EL (cell line): ENCODE data around the gene ACTBL2.
"Not testable (repeated sequence)": the region's sequence is repeated elsewhere in the genome, so short reads cannot be mapped to it uniquely, and the experiment has no call there.

Experiments
- DNase-seq: peaks from one replicate; pipeline ENCODE4 v3.0.0-alpha.2; 2016

The ACTBL2 gene

DNA sequence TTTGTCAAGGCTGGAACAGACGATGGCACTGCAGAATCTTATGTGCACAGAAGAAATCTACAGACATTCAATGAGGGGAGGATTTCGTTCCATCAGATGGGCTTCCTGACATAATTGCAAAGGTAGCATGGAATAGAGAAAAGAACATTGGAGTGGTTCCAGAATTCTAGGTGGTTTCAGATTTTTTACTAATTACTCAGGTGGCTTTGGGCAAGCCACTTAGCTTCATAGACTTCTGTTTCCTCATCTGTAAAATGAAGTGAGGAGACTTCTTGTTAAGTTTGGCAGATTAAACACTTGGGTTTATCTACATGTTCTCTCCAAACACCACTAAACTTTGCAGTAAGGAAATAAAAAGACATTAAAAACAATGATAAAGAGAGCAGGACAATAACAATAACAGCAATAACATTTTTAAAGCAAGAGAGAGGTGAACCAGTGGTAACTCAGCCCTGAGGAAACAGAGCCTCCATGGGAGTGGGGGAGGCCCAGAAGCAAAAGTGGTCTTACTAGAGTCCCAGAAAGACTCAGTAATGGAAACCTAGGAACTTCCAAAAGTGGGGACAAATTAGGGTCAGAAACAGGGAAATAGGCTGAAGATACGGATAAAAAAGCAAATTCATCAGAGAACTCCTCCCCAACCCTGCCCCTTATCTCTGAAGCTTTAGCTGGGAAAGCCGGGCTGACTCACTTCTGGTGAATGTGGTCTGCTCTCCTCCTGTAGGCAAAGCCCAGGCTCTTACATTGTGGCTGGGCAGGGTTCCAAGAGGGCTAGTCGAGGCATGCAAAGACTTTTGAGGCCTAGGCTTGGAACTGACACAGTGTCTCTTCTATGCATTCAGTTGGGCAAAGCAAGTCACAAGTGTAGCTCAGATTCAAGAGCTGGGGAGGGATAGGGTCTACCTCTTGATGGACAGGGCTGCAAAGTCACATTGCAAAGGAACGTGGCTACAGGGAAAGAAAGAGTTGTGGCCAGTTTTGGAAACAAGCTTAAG lies 11.8 kb upstream of the ACTBL2 start:
- DNase-seq = peak; percentile 98

DNA sequence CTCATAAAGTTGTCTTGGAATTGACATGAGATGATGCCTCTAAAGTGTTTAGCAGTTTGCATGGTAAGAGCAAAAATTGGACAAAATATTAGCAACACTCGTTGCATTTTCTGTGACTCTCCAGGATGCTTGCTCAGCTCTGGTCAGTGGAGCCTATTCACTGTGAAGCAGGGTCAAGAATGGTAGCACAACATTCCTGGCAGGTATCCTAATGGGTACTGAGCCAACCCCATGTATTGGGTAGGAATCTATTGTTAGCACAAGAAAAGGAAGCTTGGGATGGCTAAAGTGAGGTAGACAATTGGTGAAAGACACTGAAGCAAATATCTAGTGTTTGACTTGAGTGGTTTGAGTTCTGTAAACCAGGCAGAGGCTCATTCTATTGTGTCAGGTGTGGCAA lies 10.4 kb upstream of the ACTBL2 start:
- DNase-seq = no peak

DNA sequence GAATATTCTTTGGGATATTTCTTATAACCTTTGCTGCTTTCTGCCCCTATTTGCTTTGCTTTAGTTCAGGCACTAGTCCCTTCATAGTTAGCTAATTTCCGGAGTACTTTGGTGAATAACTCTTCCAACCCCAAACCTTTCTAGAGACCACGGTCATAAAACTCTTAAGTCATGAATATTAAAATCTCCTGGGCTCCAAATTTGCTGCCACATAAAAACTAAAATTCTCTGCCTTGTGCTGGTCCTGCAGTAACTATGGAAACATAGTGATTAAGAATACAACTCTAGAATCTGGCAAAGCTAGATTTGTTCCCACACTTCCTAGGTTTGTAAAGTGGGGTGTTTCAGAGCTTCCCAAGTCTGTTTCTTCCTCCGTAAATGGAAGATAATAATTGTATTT lies 10.0 kb upstream of the ACTBL2 start:
- DNase-seq = no peak

DNA sequence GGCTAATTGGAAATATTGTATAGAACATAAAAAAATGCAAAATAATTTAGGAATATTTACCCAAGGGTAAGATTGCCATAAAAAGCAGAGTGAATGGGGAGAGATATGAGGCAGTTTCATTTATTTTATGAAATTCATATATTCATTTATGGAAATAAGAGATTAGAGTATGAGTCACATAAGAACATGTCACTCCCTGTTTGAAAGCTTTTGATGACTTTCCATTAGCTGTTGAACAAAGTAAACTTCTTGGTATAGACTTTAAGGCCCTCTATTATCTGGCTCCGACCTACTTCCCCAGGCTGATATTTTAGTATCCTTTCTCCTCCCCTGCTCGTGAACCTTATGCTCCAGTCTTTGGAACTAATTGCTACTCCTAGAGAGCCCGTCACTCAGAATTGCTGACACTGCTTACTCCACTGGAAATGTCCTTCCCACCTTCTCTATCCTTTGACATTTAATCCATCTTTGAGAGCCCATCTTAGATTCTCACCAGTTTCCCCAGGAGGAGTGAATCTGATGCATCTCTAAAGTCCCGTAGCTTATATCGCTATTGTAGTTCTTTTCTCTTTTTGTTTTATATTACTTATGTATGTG lies 8.9 kb upstream of the ACTBL2 start:
- DNase-seq = no peak

GRCh38 chr5:57488215-57488955 lies 5.8 kb upstream of the ACTBL2 start:
- DNase-seq = peak; percentile 80

GRCh38 chr5:57486027-57486602 lies 3.5 kb upstream of the ACTBL2 start:
- DNase-seq = no peak

- DNase-seq = no peak
Observed at GRCh38 chr5:57478826-57479225, 3.8 kb downstream of the ACTBL2 start.

DNA sequence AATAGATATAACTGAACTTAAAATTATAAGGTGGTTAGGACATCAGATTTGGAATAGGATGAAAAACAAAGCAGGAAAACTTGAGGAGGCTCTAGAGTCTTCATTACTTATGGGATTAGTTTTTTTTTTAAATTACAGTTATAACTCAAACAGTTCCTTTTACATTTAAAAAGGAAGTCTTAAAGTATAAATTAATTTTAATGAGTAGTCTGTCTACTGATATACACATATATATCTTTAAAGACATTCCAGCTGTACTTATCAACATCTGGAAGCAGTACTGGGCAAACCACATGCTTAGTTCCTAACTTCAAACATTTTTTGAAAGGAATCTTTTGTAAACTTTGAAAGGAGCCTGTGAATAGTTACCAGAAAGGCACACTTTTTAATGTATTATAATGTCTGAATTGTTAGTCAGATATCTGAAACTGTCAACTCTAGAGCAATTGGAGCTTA lies 6.0 kb downstream of the ACTBL2 start:
- DNase-seq = no peak

- no peak for DNase-seq
Observed at GRCh38 chr5:57470339-57470738, 12.3 kb downstream of the ACTBL2 start.

GRCh38 chr5:57468481-57469163 lies 14.0 kb downstream of the ACTBL2 start:
- DNase-seq = peak; percentile 41

DNA sequence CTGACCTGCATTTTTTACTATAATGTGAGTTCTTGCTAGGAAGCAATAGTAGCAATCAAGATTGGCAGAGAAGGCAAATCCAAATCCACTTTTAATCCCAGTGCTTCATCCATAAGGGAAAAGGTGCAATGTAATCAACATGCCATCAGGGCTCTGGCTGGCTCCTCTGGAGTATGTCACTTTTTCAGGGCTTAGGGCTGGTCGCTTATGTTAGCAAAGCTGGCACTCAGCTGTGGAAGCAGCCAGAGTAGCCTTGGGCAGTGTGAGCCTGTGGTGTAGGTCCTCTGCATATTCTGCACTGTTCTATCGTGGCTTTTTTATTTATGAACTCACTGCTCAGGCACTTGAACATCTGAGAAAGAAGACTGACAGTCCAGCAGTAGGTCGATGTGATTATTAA lies 16.1 kb downstream of the ACTBL2 start:
- peak; percentile 4 for DNase-seq

DNA sequence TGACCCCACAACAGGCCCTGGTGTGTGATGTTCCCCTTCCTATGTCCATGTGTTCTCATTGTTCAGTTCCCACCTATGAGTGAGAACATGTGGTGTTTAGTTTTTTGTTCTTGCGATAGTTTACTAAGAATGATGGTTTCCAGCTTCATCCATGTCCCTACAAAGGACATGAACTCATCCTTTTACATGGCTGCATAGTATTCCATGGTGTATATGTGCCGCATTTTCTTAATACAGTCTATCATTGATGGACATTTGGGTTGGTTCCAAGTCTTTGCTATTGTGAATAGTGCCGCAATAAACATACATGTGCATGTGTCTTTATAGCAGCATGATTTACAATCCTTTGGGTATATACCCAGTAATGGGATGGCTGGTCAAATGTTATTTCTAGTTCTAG lies 22.6 kb downstream of the ACTBL2 start:
- DNase-seq = not testable (repeated sequence)

GRCh38 chr5:57458443-57458842 lies 24.2 kb downstream of the ACTBL2 start:
- no peak for DNase-seq

DNA sequence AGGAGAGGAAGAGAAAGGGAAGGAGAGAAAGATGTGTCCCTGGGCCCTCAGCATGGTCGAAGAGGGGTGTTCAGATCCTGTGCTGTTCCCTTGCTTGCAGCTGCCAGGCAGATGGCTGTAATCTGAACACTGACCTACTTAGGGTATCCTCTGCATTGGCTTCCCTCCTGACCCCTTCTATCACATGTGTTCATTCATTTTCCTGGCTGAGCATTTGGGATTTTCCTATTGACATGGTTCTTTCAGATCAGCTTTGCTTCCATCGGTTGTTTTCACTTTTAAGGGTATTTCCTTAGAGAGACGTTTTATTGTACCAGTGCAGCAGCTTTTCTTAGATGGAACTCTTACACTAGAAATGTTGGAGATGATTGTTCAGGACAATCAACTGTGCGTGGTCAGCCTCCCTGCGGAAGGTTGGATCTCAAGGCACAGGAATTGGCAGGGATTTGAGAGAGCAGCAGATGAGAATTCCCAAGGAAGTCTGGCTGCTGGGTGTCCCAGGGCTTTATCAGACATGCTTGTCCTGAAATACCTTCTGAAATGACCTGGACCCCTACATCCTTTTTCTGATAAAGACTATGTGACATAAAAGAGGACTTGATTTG lies 26.0 kb downstream of the ACTBL2 start:
- no peak for DNase-seq

DNA sequence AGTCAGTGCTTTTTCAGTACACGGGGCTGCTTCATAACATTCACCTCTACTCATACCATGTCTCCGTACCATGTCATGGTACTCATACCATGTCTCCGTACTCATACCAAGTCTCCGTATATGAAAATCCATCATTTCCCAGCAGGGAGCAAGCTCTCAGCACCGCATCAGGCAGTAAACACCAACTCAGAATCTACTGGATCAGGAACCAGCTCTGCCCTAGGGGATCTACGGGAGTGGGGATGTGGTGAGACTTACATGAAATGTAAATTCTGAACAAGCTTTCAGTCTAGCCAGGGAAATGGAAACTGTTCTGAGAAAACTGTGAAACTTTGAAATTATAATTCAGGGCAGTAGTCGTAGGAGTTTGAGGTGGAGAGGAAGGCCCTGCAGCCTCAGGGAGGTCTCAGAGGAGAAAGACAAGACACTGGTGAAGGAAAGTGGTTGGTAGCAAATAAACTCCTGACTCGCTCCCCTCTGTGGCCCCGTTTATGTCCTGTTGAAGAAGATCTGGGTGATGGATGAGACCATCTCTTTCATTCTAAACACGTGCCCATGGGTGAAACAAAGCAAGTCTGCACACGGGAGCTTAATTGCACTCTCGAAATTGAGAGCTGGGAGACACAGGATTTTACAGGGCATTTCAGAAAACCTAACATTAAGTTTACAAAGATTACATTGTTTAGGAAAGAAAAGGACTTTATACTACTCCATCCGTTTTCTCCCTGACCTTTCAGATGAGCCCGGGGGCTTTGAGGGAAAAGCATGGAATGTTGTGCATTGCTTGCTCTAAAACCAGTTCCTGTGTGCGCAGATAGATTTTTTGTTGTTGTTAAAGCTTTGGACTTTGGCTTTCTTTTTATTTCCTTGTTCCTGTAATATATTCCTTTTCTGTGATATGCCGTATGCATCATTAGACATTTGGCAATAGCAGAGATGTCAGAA lies 26.8 kb downstream of the ACTBL2 start:
- no peak for DNase-seq

- DNase-seq = no peak
Observed at GRCh38 chr5:57454896-57455295, 27.7 kb downstream of the ACTBL2 start.

DNA sequence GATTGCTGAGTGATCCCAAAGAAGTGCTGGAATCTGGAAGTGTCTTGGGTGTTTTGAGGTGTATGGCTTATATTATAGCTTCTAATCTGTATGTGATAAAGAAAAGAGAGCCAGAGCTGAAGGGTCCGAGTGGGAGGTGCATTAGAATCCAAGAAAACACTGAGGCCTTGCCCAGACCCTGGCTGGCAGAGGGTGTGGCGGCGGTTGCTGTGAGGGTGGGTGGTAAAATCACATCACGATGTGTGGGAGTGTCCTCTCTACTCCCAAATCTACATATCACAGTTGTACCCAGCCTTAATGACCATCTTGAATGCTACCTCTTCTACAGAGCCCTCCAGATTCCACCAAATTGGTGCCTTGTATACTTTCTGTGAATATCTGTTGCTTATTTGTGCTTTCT lies 28.9 kb downstream of the ACTBL2 start:
- no peak for DNase-seq

- no peak for DNase-seq
Observed at GRCh38 chr5:57452885-57453284, 29.7 kb downstream of the ACTBL2 start.

DNA sequence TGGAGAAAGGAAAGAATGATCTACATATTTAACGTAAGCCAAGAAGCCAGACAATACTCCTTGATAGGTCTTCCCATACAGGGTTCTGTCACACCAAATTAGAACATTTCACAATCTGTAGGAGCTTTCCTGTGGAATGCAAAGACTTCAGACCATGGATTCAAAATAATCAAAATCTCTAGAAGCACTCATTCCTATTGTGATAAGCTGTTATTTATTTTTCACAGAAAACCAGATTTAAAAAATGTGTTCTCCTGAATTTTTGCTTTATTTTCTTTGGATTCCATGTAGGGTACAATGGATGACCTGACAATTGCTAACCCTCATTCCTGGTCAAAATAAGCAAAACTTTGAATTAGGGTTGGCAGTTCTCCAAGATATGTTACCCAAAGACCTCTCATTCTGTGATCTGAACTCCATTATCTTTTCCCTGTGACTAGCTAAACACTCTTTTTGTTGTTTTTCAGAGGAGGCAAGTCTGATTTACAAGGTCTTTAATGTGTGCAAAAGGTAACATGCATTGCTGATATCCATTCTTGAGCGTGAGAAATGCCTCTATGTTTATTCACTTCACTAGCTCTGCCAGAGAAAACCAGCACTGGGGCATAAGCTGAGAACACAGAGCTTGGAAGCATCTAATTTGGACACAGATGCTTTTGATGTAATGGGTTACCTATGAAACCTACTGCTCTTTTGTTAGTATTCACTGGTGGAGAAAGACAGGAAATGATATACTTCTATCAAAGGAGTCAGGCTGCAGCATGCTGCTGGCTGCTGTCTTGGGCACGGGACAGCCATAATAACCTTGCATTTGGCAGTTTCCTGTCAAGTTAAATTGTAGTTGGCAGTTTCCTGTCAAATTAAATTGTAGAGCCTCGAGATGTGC lies 31.4 kb downstream of the ACTBL2 start:
- peak; percentile 9 for DNase-seq

DNA sequence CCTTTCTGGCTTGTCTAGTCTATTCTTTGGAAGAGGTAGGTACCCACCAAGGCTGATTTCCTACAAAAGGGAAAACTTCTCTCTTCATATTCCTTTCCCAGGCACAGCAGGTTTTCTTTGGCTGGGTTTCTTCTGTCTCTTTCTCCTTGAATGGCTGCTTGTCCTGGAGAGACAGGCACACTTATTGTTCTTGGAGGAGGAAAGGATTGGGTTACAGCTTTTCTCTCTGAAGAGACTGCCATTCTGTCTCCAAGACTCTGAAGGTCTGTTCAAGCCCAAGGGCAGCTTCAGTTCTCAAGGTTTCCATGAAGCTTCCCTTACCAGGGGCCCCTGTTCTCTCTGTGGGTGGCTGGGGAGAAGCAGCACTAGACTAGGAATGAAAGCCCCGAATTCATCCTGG lies 33.9 kb downstream of the ACTBL2 start:
- no peak for DNase-seq
